ENCODE results near the gene HHAT.

Gene HHAT

GRCh38 chr1:210292231-210292871, 36.4 kb upstream of the HHAT start:
- Histone ChIP-seq H3K9ac (ENCODE audit: low read length) (no peak overlapping the region), H3K4me2 (ENCODE audit: low read length) (no peak overlapping the region), H4K20me1 (ENCODE audit: insufficient read depth, low read length) (no peaks in the 10 kb centered on the region), H3F3A (ENCODE audit: insufficient read depth, low read length) (no peaks in the 10 kb centered on the region), H2AFZ (ENCODE audit: low read length) (no peak overlapping the region), H3K27ac (ENCODE audit: low read depth, low read length, poor library complexity, severe bottlenecking) (no peak overlapping the region), H3K9me2 (ENCODE audit: low read depth, low read length) (no peaks in the 10 kb centered on the region), H3K27me3 (ENCODE audit: insufficient read depth, low read length) (no peaks in the 10 kb centered on the region; the same call in 1 of the 2 replicates), H3K79me2 (ENCODE audit: insufficient read depth, low read length) (no peaks in the 10 kb centered on the region), H3K9me3 (ENCODE audit: low read length) (no peaks in the 10 kb centered on the region), H3K4me1 (ENCODE audit: insufficient read depth, low read length, severe bottlenecking) (no peaks in the 10 kb centered on the region), H3K36me3 (ENCODE audit: insufficient read depth, low read length) (no peaks in the 10 kb centered on the region), H3K4me3 (ENCODE audit: low read depth, low read length, poor library complexity, severe bottlenecking) (no peak overlapping the region)
- no peak for TF ChIP-seq EZH2 (IDR thresholded peaks at IDR 0.05; ENCODE audit: borderline replicate concordance, low read length)
- TF ChIP-seq, protein P1, sequence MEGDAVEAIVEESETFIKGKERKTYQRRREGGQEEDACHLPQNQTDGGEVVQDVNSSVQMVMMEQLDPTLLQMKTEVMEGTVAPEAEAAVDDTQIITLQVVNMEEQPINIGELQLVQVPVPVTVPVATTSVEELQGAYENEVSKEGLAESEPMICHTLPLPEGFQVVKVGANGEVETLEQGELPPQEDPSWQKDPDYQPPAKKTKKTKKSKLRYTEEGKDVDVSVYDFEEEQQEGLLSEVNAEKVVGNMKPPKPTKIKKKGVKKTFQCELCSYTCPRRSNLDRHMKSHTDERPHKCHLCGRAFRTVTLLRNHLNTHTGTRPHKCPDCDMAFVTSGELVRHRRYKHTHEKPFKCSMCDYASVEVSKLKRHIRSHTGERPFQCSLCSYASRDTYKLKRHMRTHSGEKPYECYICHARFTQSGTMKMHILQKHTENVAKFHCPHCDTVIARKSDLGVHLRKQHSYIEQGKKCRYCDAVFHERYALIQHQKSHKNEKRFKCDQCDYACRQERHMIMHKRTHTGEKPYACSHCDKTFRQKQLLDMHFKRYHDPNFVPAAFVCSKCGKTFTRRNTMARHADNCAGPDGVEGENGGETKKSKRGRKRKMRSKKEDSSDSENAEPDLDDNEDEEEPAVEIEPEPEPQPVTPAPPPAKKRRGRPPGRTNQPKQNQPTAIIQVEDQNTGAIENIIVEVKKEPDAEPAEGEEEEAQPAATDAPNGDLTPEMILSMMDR (IDR thresholded peaks at IDR 0.05; ENCODE audit: low read length), result no peak

- TF ChIP-seq, protein P1 (IDR thresholded peaks at IDR 0.05; ENCODE audit: low read length), result no peak
- Histone ChIP-seq H4K20me1 (ENCODE audit: insufficient read depth, low read length) (no peaks in the 10 kb centered on the region), H3K4me1 (ENCODE audit: insufficient read depth, low read length, severe bottlenecking) (no peaks in the 10 kb centered on the region), H3K4me3 (ENCODE audit: low read depth, low read length, poor library complexity, severe bottlenecking) (no peak overlapping the region), H3K36me3 (ENCODE audit: insufficient read depth, low read length) (no peaks in the 10 kb centered on the region), H3K9ac (ENCODE audit: low read length) (no peak overlapping the region), H2AFZ (ENCODE audit: low read length) (no peak overlapping the region), H3K79me2 (ENCODE audit: insufficient read depth, low read length) (no peaks in the 10 kb centered on the region), H3K9me3 (ENCODE audit: low read length) (no peaks in the 10 kb centered on the region), H3K9me2 (ENCODE audit: low read depth, low read length) (no peaks in the 10 kb centered on the region), H3F3A (ENCODE audit: insufficient read depth, low read length) (no peaks in the 10 kb centered on the region), H3K4me2 (ENCODE audit: low read length) (no peak overlapping the region), H3K27ac (ENCODE audit: low read depth, low read length, poor library complexity, severe bottlenecking) (no peak overlapping the region), H3K27me3 (ENCODE audit: insufficient read depth, low read length) (no peaks in the 10 kb centered on the region; the same call in 1 of the 2 replicates)
Measured at GRCh38 chr1:210293171-210293607, 35.5 kb upstream of the HHAT start.

DNA sequence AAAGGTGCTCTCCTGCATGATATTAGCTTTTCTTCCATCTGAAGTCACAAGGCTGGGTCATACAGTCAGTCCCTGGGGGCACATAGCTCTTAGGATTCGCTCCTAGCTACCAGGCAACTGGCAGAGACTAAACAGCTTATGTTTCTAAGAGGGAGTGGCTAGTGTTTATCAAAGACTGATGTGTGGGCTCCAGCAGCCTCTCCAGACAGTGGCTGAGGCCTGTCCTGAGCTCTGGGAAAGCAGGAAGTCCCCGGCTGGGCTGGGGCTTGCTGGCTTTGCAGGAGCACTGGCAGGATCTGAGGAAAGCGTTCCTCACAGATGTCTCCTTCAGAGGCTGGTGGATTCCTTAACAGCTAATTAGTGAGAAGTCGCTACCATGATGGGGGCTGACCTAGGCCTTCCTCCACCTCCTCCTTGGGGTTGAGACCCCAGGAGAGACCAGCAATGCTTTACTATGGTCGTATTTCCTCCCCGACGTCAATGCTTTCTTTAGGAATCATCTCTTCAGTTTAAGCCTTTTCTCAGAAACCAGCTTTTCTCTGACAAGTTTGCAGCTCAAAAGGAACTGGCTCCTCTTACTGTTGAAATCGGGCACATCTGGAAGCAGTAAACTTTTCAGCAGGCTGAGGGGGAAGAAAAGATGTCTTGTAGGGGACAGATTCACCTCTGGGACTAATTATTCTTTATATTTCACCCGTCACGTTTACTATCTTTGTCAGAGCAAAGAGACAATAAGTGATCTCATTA, 33.5 kb upstream of the HHAT start:
- Histone ChIP-seq H3K9me3 (ENCODE audit: low read length) (no peaks in the 10 kb centered on the region), H3K79me2 (ENCODE audit: insufficient read depth, low read length) (no peaks in the 10 kb centered on the region), H3K4me2 (ENCODE audit: low read length) (no peak overlapping the region), H3K4me1 (ENCODE audit: insufficient read depth, low read length, severe bottlenecking) (no peaks in the 10 kb centered on the region), H4K20me1 (ENCODE audit: insufficient read depth, low read length) (no peaks in the 10 kb centered on the region), H3K4me3 (ENCODE audit: low read depth, low read length, poor library complexity, severe bottlenecking) (no peak overlapping the region), H2AFZ (ENCODE audit: low read length) (no peak overlapping the region), H3F3A (ENCODE audit: insufficient read depth, low read length) (no peaks in the 10 kb centered on the region), H3K27me3 (ENCODE audit: insufficient read depth, low read length) (no peaks in the 10 kb centered on the region; the same call in 1 of the 2 replicates), H3K36me3 (ENCODE audit: insufficient read depth, low read length) (no peaks in the 10 kb centered on the region), H3K9ac (ENCODE audit: low read length) (no peak overlapping the region), H3K9me2 (ENCODE audit: low read depth, low read length) (no peaks in the 10 kb centered on the region), H3K27ac (ENCODE audit: low read depth, low read length, poor library complexity, severe bottlenecking) (no peak overlapping the region)
- TF ChIP-seq EZH2 (IDR thresholded peaks at IDR 0.05; ENCODE audit: borderline replicate concordance, low read length), result no peak
- TF ChIP-seq, protein P1 (IDR thresholded peaks at IDR 0.05; ENCODE audit: low read length), result no peak

Measured in OCI-LY1 (cell line).